HG03571 (cell line): ENCODE measurements around the gene ACTR3.

Experiments
- ATAC-seq: cut with Tn5 transposase; IDR thresholded peaks from one replicate; pipeline ENCODE4 v1.9.1; 2021; ENCODE audit not compliant: unreplicated experiment

ACTR3 gene

DNA sequence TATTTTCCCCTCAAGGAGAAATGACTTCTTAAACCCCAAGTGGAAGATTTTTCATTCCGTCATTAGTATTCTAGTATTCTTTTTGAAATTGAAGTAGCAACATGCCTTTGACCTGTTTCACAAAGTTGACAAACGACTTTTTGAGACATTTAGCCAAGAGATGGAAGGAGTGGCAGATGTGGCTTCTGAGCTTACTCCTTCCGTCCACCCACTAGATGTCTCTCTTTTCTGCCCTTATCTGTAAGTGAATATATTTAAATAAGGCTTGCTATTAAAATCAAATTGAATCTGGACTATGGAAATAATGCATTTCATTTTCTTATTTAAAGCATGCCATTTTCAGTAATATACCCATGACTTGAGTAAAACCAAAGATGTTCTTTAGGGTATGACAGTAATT is 74.1 kb downstream of the ACTR3 start:
- no peak for ATAC-seq

DNA sequence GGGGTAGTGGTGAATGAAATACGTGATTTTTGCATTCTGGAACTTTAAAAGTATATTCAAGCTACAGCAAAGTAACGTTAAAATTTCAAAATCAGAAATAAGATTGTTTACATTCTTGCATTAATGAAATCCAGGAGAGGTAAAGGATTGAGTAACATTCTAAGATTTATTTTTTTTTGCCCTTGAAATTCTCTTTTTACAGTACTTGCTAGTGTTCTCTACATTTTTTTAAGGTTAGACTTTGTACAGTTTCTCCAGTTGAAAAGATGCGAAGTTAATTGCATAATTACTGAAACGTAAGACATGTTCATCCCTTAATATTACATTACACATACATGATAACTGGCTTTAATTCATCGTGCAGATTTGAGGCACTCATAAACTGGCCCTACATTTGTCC is 74.5 kb downstream of the ACTR3 start:
- no peak for ATAC-seq

DNA sequence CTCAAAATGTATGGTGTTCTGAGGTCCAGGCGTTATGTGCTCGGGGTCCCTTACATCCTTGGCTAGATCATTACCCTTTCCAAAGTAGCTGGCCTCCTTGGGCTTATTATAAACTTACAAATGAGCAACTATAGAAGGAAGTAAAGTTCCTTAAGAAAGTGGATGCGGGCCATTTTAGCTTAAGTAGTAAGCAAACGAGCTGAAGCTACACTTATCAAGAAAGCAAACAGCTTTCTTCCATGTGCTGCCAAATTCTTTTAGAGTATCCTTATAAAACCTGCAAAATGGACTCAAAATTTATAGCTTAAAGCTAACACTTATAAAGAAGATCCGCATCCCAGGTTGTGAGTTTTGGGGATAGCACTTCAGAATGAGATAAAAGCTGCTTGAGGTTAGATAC is 75.3 kb downstream of the ACTR3 start:
- ATAC-seq = no peak

DNA sequence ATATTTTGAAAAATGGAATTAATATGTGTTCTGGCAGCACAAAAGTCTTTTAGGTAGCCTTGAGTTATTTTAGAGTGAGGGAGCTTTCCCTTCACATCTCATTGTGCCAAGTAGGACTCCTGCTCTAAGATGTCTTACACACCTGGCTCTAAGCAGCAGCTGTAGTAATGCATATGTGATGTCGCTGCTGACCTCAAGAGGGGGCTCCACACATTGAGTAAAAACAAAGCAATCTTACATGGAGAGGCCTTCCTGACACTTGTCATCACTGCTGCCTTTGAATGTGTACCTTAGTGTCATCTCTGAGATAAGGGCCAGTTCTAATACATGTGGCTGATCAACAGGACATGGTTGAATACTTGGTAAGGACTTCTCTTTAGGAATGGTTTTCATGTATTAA is 75.8 kb downstream of the ACTR3 start:
- ATAC-seq = peak; percentile 74

DNA sequence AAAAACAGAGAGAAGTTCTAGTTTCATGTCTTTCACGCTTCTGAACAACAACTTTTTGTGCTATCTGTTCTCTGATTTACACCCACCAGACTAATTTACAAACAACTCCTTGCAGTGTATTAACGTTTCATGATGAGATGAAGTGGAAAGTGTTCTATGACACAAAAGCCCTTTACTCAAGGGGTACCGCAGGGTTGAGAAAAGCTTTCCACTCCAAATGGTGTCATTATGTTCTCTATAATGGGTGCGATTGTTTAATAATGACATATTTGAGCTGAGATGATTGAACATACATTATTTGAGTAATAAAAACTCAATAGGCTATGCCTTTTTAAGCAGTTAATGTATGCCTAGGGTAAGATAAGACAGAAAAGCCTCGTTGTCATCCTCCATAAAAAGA is 76.3 kb downstream of the ACTR3 start:
- no peak for ATAC-seq

DNA sequence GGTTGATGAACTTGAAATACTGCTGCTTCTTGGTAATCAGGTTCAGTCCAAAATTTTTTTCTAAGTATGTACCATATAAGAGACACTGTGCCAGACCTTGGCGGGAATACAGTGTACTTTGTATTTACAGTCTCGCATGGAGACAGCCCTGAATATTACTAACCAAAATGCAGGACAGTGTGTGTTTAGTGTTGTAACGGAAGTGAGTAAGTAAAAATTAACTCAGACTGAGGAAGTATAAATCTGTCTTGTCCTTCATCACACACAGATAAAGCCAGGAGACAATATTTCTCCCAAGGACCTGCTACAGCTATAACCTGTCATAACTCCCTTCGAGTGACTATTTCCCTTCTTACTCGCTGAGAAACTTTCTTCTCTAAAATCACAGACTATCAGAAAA is 76.9 kb downstream of the ACTR3 start:
- peak; percentile 65 for ATAC-seq

DNA sequence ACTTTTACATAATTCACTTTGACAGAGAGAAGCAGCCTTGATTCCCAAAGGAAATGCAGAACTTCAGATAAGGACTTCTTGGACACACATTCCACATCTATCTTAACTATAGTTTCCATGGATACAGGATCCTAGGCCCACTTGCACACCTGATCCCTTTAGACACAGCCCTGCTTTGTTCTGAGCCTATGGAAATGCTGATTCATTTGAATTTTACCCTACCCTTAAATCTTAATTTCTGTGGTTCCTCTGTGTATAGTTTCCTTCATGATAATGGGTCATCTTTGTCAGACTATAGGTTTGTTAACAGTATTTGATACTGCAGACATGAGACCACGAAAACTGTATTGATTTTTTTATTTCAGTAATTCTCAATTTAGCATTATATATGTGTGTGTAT is 77.4 kb downstream of the ACTR3 start:
- ATAC-seq = no peak

DNA sequence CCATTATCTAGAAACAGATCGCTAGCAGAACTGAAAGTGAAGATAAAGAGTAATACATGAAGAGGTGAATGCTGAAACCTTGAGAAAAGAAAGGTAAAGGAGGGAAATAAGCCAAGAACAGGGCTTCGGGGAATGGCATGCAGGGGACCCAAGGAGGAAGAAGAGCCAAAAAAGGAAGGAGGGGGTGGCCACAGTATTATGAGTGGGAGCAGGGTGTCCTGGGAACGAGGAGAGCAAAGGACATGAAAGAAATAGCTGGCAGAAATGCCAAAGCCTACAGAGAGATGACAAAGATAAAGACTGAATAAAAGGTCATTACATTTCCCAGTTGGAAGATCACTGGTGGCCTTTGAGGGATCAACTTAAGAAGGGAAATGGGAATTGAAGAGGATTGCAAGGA is 82.9 kb downstream of the ACTR3 start:
- no peak for ATAC-seq

DNA sequence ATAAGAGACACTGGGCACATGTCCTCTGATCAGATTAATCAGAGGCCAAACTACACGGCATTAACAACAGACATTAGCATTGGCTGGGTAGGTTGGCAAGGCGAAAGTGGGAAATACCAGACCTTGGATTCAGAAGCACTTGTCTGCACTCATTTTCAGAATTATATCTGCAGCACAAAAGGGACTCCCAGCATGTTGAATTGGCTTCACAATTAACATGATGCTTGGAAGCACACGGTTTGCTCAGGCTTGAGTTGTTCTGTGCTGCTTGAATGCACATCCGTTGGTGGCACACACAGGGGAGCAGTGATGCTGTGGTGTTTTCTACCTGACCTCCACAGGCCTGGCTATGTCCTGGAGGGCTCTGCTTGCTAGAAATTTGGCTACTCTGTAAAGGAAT is 83.9 kb downstream of the ACTR3 start:
- no peak for ATAC-seq

DNA sequence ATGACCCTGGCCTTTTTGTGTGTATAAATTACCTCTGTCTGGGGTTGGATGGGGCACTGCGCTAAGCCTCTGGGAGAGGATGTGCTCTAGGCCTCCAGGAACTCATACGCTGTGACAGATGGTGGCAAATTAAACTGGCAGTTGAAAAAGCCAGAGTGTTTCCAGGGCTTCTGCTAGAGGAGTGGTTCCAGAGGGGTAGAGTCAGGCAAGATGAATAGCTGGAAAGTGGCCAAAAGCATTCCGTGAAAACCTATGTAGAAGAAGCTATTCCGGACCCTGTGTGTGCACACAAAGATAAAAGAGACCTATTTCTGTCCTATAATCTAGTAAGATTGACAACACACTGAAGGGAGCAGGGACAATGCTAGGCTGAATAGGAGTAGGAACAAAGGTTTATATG is 84.8 kb downstream of the ACTR3 start:
- no peak for ATAC-seq

DNA sequence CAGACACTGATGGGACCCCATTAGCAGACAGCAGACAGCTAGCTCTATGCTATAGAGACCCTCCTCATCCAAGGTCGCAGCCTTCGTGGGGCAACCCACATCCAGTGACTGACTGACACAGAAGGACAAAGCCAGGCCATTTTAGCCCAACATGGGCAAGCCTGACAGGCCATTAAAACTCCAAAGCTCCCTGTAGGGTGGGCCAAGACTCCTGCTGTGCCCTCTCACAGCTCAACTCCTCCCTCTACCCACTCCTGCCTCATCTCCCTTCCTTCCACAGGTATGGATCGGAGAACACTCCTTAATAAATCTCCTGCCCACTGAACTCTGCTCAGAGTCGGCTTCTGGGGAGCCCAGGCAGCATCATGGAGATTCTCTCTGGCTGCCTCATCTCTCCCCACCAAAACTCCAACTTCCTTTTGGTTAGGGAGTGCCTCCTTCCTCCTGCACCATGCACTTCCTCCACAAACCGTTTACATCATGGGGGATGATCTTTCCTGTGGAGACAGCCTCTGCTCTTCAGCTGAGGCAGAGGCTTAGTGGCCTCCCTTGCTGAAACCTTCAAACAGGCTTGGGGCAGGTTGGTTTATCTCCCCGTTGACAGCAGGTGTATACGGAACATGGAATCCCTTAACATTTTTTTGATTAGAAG is 86.5 kb downstream of the ACTR3 start:
- no peak for ATAC-seq

DNA sequence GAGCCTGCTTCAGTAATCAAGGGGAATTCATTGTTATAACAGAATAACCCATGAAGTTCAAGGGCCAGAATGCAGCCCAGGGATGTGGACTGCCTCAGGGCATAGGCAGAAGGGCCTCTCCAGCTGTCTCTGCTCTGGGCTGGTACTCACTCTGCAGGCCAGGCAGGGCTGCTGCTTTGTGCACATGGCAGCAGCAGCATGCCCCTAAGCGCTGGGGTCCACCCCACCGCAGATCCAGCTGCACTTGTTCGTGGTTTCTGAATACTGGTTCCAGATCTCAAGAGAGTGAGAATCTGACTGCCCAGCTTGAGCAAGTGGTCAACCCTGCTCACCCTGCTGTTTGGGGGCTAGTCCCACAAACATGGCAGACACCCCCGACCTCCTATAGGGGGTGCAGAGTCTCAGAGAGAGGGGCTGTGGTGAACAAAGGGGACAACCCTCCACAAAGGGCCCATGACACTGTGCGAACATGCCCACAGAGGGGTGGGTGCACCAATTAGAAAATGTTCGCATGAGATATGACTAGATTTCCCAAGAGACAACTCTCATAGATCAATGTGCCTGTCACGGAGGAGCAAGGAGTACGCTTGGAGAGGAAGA is 87.3 kb downstream of the ACTR3 start:
- no peak for ATAC-seq

DNA sequence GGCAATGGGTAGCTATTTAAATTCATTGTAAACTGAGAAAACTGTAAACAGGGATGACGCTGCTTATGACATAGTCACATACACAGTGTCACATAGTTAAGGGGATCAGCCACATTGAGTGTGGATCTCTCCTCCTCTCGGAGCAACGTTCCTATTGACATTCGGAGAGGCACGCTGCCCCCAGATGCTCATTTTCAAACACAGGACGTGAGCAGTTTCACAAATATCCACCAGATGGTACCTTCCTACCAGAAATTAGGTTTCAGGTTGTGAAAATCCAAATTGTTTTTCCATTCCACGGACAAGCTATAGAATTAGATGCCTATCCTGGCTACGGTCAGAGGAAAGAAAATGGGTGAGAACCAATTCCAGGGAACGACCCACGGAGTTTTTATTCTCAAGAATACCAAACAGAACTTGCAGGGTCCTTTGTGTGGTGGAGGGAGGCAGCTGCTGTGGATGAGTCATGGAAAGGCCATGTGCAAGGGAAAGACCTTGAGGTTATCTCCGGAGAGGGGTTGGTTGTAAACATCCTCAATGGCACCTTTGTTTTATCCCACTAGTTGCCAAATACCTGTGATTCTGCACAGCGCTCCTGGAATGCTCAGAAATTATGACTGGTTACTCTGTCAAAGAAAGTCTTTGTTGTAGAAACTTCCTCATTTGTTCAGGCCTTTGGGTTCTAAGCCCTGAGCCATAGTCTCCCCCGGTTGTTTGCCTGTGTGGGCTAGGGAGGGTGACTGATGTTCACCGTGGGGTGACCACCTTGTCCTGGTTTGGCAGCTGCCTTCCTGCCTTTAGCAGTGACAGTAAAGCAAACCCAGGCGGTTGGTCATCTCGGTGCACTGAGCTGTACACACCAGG is 88.0 kb downstream of the ACTR3 start:
- ATAC-seq = no peak

DNA sequence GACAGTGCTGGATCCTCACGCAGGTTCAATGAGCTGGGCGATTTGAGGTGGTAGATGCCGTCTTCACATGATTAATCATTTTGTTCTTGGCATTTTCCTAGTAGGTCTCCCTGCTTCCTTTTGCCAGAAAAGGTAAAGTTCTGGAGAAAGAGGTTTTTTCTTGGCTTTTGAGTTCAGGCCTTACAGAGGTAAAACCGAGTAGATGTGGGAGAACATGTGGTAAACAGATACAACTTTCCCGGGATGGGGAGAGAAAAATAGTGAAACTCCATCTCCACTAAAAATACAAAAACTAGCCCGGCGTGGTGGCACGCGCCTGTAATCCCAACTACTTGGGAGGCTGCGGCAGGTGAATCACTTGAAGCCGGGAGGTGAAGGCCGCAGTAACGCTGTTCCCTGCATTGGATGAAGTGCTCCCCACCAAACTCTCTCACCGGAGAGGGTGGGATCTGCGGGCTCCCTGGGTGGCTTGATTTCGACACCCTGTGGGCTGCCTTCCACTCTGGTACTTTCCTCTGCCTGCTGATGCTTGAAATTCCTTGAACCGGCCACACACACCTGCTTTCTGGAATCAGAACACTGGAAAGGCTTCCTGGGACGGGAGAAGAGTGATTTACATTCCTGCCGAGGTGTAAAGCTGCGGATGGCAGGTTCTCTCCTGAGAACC is 88.8 kb downstream of the ACTR3 start:
- ATAC-seq = no peak

DNA sequence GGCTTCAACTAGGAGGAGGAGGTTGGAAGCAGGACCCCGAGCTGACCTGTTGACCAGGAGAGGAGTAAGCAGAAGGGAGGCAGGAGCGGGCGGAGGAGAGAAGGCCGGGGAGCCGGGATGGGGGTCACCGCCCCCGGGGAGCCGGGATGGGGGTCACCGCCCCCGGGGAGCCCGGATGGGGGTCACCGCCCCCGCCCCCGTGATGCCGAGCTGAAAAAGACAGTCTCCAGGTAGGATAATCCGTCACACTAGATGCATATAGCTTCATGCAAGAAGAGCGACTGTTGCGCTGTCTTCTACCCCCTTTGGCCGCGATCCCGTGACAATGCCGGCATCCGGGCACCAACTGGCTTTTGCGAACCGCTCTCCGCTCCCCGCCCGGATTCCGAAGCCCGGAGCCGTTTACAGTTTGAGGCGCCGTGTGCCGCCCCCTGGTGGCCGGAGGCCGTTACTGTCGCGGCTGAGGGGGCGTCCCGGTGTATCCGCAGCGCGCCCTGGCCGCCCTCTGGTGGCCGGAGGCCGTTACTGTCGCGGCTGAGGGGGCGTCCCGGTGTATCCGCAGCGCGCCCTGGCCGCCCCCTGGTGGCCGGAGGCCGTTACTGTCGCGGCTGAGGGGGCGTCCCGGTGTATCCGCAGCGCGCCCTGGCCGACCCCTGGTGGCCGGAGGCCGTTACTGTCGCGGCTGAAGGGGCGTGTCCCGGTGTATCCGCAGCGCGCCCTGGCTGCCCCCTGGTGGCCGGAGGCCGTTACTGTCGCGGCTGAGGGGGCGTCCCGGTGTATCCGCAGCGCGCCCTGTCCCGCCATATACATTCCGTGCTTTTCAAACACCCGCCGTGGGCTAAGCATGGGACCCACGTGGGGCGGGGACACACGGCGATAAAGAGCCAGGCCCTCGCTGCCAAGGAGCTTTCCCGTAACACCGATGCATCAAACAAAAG is 89.6 kb downstream of the ACTR3 start:
- ATAC-seq = no peak

DNA sequence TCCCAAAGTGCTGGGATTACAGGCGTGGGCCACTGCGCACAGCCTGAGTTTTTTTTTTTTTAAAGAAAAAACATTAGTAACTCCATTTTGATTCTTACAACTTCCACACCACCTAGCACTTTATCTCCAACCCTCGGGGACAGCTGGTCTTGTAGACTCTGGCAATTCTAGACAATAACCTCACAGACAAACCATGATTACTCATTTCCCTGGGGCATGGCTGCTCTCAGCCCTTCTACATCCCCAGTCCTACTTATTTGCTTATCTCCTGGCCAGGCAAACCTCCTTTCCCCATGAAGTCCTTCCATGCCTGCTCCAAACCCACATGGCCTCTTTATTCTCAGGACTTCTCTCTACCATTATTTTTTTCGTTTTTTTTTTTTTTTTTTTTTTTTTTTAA is 91.1 kb downstream of the ACTR3 start:
- ATAC-seq = no peak

DNA sequence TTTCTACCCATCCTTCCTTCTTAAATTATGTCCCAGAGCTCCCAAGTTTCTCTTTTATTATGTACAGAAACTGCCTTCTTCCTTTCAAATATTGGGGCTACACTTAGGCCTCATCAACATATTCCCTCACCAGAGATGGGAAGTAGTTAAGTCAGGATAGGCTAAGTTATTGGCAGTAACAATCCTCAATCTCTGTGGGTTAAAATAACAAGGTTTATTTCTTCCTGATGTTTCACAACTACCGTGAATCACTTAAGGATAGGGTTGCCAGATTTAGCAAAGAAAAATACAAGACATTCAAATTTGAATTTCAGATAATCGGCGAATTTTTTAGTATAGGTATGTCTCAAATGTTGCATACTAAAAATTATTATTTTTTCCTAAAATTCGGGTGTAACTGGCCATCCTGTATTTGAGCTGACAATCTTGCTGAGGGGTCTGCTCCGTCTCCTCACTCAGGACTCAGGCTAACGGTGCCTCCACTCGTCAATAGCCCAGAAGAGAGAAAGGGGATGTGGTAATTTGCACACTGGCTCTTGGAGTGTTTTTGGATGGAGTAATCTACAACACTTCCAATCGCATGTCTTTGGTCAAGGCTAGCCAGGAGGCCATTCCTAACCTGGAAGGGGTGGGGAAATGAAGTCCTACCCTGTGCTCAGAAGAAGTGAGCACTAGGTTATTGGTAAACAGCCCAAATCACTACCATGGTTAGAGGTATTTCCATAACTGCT is 91.7 kb downstream of the ACTR3 start:
- no peak for ATAC-seq

DNA sequence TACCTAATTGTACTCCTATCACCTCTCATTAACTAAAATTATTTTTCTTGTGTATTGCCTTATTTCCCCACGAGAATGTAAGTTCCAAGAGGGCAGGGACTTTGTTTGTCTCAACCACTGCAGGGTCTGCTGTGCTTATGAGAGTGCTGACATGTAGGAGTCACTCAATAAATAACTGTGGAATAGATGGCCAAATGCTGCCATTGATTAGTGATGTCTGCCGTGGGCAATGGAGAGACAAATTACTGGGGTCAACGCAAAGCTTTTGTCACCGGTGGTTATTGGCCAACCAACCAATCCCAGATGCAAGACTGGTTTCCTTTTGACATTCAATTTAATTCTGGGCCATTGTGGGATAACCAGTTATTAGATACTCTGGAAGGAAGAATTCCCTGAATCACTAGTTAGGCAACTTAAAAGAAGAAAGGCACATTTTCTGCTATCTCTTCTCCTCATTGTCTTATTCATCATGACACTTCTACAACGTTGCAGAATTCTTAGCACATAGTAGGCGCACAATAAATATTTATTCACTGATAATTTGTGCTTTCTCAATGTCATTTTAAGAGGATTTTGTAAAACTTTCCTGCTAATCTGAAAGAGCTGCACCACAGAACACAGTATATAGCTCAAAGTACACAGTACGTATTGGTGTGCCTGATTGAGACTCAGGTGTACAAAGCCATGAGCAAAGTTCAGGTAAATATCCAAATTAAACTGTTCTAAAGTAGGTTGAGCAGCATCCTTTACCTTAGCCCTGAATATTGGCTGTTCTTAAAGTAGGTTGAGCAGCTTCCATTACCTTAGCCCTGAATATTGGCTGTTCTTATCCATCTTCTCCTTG is 95.9 kb downstream of the ACTR3 start:
- no peak for ATAC-seq

DNA sequence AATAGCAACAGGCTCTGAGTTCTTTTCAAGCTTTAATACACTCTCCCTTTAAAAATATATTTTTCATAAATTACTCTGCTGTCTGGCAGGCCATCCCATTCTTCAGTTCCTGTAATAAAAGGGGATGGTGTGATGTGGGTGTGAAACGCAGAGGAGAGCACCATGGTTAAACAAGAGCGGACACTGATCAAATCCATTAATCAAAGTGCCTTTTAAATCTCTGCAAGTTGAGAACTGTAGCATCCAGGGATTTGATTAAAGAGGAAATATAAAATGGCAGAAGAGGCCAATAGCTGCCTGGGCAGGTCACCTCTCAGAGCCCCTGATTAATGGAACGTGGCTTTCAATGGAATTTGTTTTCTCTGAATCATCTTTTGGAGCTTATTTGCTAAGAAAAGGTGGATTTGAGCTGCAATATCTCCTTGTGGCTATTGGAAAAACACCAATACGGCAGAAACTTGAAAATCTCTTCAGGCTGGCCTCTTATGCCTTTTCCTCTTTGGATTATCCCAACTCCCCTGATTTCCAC is 96.9 kb downstream of the ACTR3 start:
- ATAC-seq = no peak
